Peyer's patch (tissue), 4 donors: ENCODE measurements around the gene GABRG3. TPM values are rescaled to one million over a fixed set of nuclear protein-coding genes. Genes with fewer than 3 reads are reported as not detected.

Source experiments
- DNase-seq, 3 donors: peaks; one replicate each; pipeline ENCODE4 v3.0.0-alpha.2; 2017 to 2019
- H3K27ac ChIP-seq, 4 donors: fragments of 200-600 bp; sonication (generic); one replicate each; pipeline ENCODE4 v1.5.1; 2016 to 2019
- H3K27me3 ChIP-seq, 2 donors: fragments of 200-600 bp; sonication (generic); one replicate each; pipeline ENCODE4 v1.5.1; 2019
- H3K36me3 ChIP-seq, 3 donors: fragments of 200-600 bp; sonication (generic); one replicate each; pipeline ENCODE4 v1.5.1; 2016 to 2019
- H3K4me1 ChIP-seq, 4 donors: fragments of 200-600 bp; sonication (generic); one replicate each; pipeline ENCODE4 v1.5.1; 2016 to 2019
- H3K4me3 ChIP-seq, 4 donors: fragments of 200-600 bp; sonication (generic); 1 replicate in 3 of 4; 2 replicates in 1 of 4; pipeline ENCODE4 v1.5.1; 2016 to 2019; ENCODE audit warnings: mild to moderate bottlenecking in 1 of 4
- H3K9me3 ChIP-seq, 4 donors: fragments of 200-600 bp; sonication (generic); one replicate each; pipeline ENCODE4 v1.5.1; 2016 to 2019; ENCODE audit warnings: mild to moderate bottlenecking in 1 of 4
- POLR2A ChIP-seq, 2 donors: fragments of 450-650 bp; IDR thresholded peaks; one replicate each; pipeline ENCODE4 v1.5.1; 2017; ENCODE audit warnings: antibody characterized with exemption in 2 of 2, mild to moderate bottlenecking in 2 of 2, moderate library complexity in 2 of 2
- total RNA-seq, 4 donors: library from RNA; depleted of rRNA; stranded (reverse); fragments of >200 nt; gene quantifications; one replicate each; pipeline ENCODE4 v1.1.0, GENCODE V29; 2016
- TF ChIP-seq, protein P1 (sequence below), 6 experiments: fragments of 450-650 bp in 4 of 6; fragments of 200-600 bp in 2 of 6; sonication (generic) in 1 of 6; IDR thresholded peaks; one replicate each; pipeline ENCODE4 v1.5.1; 2017 to 2019; ENCODE audit warnings: antibody characterized with exemption in 6 of 6, mild to moderate bottlenecking in 3 of 6, moderate library complexity in 1 of 6

The GABRG3 gene
- total RNA-seq = not detected

GRCh38 chr15:26970712-26971210 lies at the start of gene GABRG3:
TSS of gene GABRG3 (plus strand) at chr15:26971181.
- no peak for DNase-seq
- H3K4me1 ChIP-seq = no peaks in the 10 kb centered on the region

GRCh38 chr15:26921433-26921832 lies 49.5 kb upstream of the GABRG3 start:
- Histone ChIP-seq H3K27me3 (no peaks in the 10 kb centered on the region), H3K4me3 (no peak overlapping the region), H3K27ac (no peak overlapping the region), H3K4me1 (no peaks in the 10 kb centered on the region), H3K36me3 (no peaks in the 10 kb centered on the region), H3K9me3 (peaks cover 0 to 8% (median 0%) of the 10 kb centered on the region in 4 donors)
- no peak for DNase-seq
- TF ChIP-seq, protein P1, sequence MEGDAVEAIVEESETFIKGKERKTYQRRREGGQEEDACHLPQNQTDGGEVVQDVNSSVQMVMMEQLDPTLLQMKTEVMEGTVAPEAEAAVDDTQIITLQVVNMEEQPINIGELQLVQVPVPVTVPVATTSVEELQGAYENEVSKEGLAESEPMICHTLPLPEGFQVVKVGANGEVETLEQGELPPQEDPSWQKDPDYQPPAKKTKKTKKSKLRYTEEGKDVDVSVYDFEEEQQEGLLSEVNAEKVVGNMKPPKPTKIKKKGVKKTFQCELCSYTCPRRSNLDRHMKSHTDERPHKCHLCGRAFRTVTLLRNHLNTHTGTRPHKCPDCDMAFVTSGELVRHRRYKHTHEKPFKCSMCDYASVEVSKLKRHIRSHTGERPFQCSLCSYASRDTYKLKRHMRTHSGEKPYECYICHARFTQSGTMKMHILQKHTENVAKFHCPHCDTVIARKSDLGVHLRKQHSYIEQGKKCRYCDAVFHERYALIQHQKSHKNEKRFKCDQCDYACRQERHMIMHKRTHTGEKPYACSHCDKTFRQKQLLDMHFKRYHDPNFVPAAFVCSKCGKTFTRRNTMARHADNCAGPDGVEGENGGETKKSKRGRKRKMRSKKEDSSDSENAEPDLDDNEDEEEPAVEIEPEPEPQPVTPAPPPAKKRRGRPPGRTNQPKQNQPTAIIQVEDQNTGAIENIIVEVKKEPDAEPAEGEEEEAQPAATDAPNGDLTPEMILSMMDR (IDR thresholded peaks at IDR 0.05) = no peak
- TF ChIP-seq POLR2A (IDR thresholded peaks at IDR 0.05) = no peak

More at GRCh38 chr15:26970712-26971210, at the start of gene GABRG3:
- TF ChIP-seq POLR2A (IDR thresholded peaks at IDR 0.05) = no peak
- TF ChIP-seq, protein P1 (IDR thresholded peaks at IDR 0.05) = no peak
- no peaks in the 10 kb centered on the region for H3K27me3 ChIP-seq
- H3K36me3 ChIP-seq = no peaks in the 10 kb centered on the region
- H3K9me3 ChIP-seq = no peaks in the 10 kb centered on the region
- H3K4me3 ChIP-seq = peak within 1 kb of the TSS in 1 of 4 donors; percentile 19
- H3K27ac ChIP-seq = no peak within 1 kb of the TSS

DNA sequence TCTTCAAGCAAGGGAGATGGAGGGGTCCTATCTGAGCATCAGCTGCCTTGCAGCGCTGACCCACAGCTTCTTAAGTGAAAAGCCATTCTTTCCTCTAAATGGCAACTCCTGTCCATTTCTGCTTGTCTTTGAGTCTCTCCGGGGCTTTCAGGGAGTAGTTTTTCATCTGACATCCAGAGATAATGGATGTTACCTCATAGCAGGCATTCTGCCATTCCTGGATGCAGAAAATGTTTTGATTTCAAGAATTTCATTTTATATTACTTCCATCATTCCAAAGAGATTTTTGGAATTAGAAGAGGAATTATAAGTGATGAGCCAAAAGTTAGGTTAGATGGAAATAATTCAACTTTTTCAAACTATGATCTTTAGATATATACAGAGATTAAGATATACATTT lies 44.9 kb upstream of the GABRG3 start:
- H3K27ac ChIP-seq = no peak overlapping the region
- no peak for DNase-seq
- H3K27me3 ChIP-seq = no peaks in the 10 kb centered on the region
- H3K9me3 ChIP-seq = no peaks in the 10 kb centered on the region
- no peak for TF ChIP-seq POLR2A (IDR thresholded peaks at IDR 0.05)
- TF ChIP-seq, protein P1 (IDR thresholded peaks at IDR 0.05) = no peak
- H3K4me3 ChIP-seq = no peak overlapping the region
- no peaks in the 10 kb centered on the region for H3K36me3 ChIP-seq
- no peaks in the 10 kb centered on the region for H3K4me1 ChIP-seq

DNA sequence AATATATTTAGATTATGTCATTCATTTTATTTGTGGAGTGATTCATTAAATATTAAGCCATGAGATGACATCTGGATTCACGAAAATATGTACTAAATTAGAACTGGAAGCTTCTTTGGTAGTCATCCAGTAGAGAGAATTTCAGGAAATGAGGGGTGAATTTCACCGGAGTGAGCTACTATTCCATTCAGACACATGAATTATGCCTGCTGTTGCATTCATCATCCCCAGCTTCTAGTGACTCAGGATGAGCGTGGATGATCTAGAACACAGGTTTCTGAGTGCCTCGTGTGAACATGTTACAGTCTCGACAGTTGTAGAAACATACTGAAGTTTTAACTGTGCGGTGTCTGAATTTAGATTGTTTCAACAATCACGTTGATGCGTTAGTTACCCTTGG lies 42.9 kb upstream of the GABRG3 start:
- Histone ChIP-seq H3K9me3 (no peaks in the 10 kb centered on the region), H3K4me1 (no peaks in the 10 kb centered on the region), H3K36me3 (no peaks in the 10 kb centered on the region), H3K4me3 (no peak overlapping the region), H3K27me3 (no peaks in the 10 kb centered on the region), H3K27ac (no peak overlapping the region)
- TF ChIP-seq, protein P1 (IDR thresholded peaks at IDR 0.05) = no peak
- no peak for TF ChIP-seq POLR2A (IDR thresholded peaks at IDR 0.05)
- no peak for DNase-seq

DNA sequence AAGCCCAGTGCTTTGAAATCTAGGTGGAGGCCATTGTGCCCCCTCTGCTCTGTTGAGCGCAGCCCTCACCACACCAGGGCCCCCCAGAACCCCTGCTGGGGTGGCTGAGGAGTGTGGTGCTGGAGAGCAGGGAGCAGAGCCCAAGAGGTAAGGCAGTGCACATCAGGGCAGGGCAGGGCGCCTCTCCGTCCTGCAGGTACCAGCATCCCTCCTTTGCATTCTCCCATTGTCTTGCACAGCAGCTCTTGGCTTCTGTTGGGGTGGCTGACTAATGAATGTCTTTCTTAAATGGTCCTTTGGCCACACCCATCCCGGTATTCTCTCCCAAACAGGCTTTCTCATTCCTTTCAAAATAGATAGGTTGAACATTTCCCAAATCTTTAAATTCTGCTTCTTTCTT lies 41.4 kb upstream of the GABRG3 start:
- no peaks in the 10 kb centered on the region for H3K4me1 ChIP-seq
- no peak overlapping the region for H3K27ac ChIP-seq
- DNase-seq = no peak
- H3K9me3 ChIP-seq = no peaks in the 10 kb centered on the region
- no peak overlapping the region for H3K4me3 ChIP-seq
- H3K27me3 ChIP-seq = no peaks in the 10 kb centered on the region
- TF ChIP-seq, protein P1 (IDR thresholded peaks at IDR 0.05) = no peak
- no peak for TF ChIP-seq POLR2A (IDR thresholded peaks at IDR 0.05)
- H3K36me3 ChIP-seq = no peaks in the 10 kb centered on the region

DNA sequence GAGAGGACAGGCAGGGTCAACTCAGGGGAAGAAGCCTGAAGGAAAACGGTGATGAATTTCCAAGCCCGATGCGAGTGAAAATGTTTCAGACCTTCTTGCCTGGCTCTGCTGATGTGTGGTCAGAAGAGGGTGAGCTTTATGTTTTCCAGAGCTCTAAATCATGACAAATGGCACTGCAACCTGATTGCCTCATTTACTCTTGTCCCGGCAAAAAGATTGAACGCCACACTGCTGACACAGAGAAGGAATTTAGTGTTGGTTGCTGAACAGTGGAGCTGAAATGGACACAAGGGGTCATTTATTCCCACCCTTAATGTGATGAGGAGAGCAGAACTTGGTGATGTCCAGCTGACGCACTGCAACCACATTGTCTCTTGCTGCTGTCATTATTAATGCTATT lies 36.1 kb upstream of the GABRG3 start:
- TF ChIP-seq, protein P1 (IDR thresholded peaks at IDR 0.05) = no peak
- TF ChIP-seq POLR2A (IDR thresholded peaks at IDR 0.05) = no peak
- no peak overlapping the region for H3K27ac ChIP-seq
- DNase-seq = no peak
- no peaks in the 10 kb centered on the region for H3K4me1 ChIP-seq
- H3K27me3 ChIP-seq = no peaks in the 10 kb centered on the region
- H3K36me3 ChIP-seq = no peaks in the 10 kb centered on the region
- no peaks in the 10 kb centered on the region for H3K9me3 ChIP-seq
- no peak overlapping the region for H3K4me3 ChIP-seq
